ENCODE measurements around the gene CCDC90B.

CCDC90B gene

GRCh38 chr11:83311701-83312100 lies 25.5 kb upstream of the CCDC90B start:
- no peak overlapping the region for H3K27ac ChIP-seq (ENCODE audit: extremely low read depth, low read depth, low read length)
- ChIA-PET POLR2A (no interaction called here), CTCF (no interaction called here)
- H3K4me1 ChIP-seq (ENCODE audit: control insufficient read depth, insufficient read depth, low read length), result no peaks in the 10 kb centered on the region
- no peaks in the 10 kb centered on the region for H3K36me3 ChIP-seq (ENCODE audit: control insufficient read depth in 2 of 2, insufficient read depth in 1 of 2, low read length in 2 of 2)
- no peaks in the 10 kb centered on the region for H3K9me3 ChIP-seq (ENCODE audit: control insufficient read depth, insufficient read depth, low read depth, low read length)
- TF ChIP-seq ZNF639 (tag by site-specific recombination; IDR thresholded peaks at IDR 0.05) (no peak), ZNF280C (tag by site-specific recombination; IDR thresholded peaks at IDR 0.05) (no peak), ZNF76 (tag by site-specific recombination; IDR thresholded peaks at IDR 0.05; ENCODE audit: borderline replicate concordance, low read depth) (no peak), ZNF521 (tag by site-specific recombination; IDR thresholded peaks at IDR 0.05) (no peak), ZNF223 (tag by site-specific recombination; IDR thresholded peaks at IDR 0.05) (no peak), TRIM28 (IDR thresholded peaks at IDR 0.05; ENCODE audit: borderline replicate concordance, low read length) (no peak), ZNF341 (tag by site-specific recombination; IDR thresholded peaks at IDR 0.05; ENCODE audit: low read depth) (no peak), ZBTB8A (tag by site-specific recombination; IDR thresholded peaks at IDR 0.05) (no peak), ZNF18 (tag by site-specific recombination; IDR thresholded peaks at IDR 0.05) (no peak), ZNF677 (tag by site-specific recombination; IDR thresholded peaks at IDR 0.05) (no peak), ZBTB20 (tag by site-specific recombination; IDR thresholded peaks at IDR 0.05) (no peak), ZNF518A (tag by site-specific recombination; conservative IDR thresholded peaks at IDR 0.05; ENCODE audit: low read depth) (no peak)
- H3K4me3 ChIP-seq (ENCODE audit: low read depth, low read length), result no peak overlapping the region

GRCh38 chr11:83310718-83311117 lies 24.6 kb upstream of the CCDC90B start:
- TF ChIP-seq ZNF138 (tag by site-specific recombination; IDR thresholded peaks at IDR 0.05; ENCODE audit: borderline replicate concordance) (no peak), ZNF398 (tag by site-specific recombination; IDR thresholded peaks at IDR 0.05) (no peak), PRDM4 (tag by site-specific recombination; IDR thresholded peaks at IDR 0.05) (no peak), ZBTB44 (tag by site-specific recombination; IDR thresholded peaks at IDR 0.05) (no peak), ZNF654 (tag by site-specific recombination; IDR thresholded peaks at IDR 0.05; ENCODE audit: low read depth) (no peak)
- CTCF ChIA-PET, result interaction anchor here (0.6 to 0.9 kb wide), 2 partner anchors 370 to 443 kb away, joined by 3 read pairs; no protein-coding TSS in a partner anchor
- H3K36me3 ChIP-seq (ENCODE audit: control insufficient read depth in 2 of 2, insufficient read depth in 1 of 2, low read length in 2 of 2), result no peaks in the 10 kb centered on the region
- no peaks in the 10 kb centered on the region for H3K9me3 ChIP-seq (ENCODE audit: control insufficient read depth, insufficient read depth, low read depth, low read length)
- no peak overlapping the region for H3K4me3 ChIP-seq (ENCODE audit: low read depth, low read length)
- POLR2A ChIA-PET, result no interaction called here
- no peaks in the 10 kb centered on the region for H3K4me1 ChIP-seq (ENCODE audit: control insufficient read depth, insufficient read depth, low read length)
- no peak overlapping the region for H3K27ac ChIP-seq (ENCODE audit: extremely low read depth, low read depth, low read length)

All from HEK293 (cell line).